Measurements from ENCODE around the gene LOXL1.

- TF ChIP-seq POLR2A (IDR thresholded peaks at IDR 0.05) (no peak), CTCF (IDR thresholded peaks at IDR 0.05) (no peak)
Measured at GRCh38 chr15:73879426-73879825, 46.8 kb upstream of the LOXL1 start.

Measured in Peyer's patch (tissue), 4 donors.